GM12875 (cell line): ENCODE measurements around the gene RIPK4.

Experiments used
- H3K4me3 ChIP-seq: one replicate; pipeline ENCODE4 v1.5.1; 2011; ENCODE audit warnings: low read depth, low read length, control low read depth
- TF ChIP-seq, protein P1 (sequence below): IDR thresholded peaks from 2 replicates; pipeline ENCODE4 v1.5.1; 2011; ENCODE audit warnings: low read depth, mild to moderate bottlenecking, control low read depth, inconsistent platforms, low read length, moderate library complexity, borderline replicate concordance; ENCODE audit not compliant: insufficient read depth

The RIPK4 gene

DNA sequence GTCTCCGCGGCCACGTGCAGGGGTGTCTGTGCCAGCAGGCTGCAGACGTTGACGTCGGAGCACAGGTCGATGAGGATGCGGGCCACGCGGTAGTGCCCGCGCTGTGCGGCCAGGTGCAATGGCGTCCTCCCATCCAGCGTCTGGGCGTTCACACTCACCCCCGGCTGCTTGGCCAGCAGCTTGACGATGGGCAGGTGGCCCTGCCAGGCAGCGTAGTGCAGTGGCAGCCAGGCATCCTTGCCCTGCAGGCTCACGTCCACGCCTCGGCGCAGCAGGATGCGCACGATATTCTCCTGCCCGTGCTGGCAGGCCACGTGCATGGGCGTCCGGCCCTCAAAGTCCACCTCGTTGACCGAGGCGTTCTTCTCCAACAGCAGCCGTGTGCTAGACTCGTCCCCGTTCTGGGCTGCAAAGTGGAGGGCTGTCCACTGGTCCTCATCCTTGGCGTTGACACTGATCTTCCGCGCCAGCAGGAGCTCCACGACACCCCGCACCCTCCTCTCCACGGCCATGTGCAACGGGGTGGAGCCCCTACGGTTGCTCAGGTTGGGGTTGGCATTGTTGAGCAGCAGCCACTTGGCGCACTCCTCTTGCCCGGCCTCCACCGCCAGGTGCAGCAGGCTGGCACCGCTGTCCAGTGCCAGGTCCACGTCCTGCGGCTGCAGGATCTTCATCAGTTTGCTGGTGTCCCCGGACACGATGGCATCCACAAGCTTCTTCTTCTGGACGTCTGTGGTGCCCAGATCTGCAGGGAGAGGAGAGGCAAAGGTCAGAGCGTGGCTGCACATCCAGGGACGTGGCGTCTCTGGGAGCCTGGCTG lies 25.4 kb downstream of the RIPK4 start:
- no peak overlapping the region for H3K4me3 ChIP-seq
- TF ChIP-seq, protein P1, sequence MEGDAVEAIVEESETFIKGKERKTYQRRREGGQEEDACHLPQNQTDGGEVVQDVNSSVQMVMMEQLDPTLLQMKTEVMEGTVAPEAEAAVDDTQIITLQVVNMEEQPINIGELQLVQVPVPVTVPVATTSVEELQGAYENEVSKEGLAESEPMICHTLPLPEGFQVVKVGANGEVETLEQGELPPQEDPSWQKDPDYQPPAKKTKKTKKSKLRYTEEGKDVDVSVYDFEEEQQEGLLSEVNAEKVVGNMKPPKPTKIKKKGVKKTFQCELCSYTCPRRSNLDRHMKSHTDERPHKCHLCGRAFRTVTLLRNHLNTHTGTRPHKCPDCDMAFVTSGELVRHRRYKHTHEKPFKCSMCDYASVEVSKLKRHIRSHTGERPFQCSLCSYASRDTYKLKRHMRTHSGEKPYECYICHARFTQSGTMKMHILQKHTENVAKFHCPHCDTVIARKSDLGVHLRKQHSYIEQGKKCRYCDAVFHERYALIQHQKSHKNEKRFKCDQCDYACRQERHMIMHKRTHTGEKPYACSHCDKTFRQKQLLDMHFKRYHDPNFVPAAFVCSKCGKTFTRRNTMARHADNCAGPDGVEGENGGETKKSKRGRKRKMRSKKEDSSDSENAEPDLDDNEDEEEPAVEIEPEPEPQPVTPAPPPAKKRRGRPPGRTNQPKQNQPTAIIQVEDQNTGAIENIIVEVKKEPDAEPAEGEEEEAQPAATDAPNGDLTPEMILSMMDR, result no peak

DNA sequence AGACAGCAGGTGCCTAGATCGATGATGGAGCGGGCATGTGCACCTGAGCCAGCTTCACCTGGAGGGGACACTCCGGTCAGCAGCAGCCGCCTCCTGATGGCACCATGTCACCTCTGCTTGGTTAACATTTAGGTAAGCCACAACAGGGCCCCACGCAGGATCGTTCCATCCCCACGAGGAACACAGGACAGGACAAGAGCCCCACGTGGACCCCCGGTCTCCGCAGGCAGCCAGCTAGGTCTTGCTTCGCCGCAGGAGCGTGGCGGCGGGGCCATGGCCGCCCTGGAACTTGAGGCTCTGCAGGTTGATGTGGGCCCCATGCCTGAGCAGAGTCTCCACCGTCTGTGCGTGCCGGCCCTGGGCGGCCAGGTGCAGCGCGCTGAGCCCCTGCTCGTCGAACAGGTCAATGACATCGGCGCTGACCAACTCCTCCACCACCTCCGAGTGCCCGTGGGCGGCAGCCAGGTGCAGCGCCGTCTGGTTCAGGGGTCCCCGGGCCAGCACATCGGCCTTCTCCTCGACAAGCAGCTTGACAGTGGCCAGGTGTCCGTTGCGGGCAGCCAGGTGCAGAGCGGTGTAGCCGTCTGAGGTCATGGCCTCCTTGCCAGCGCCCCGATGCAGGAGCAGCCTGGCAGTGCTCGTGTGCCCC lies 26.1 kb downstream of the RIPK4 start:
- no peak overlapping the region for H3K4me3 ChIP-seq
- TF ChIP-seq, protein P1, result no peak

GRCh38 chr21:41739936-41740335 lies 26.9 kb downstream of the RIPK4 start:
- H3K4me3 ChIP-seq, result no peak overlapping the region

DNA sequence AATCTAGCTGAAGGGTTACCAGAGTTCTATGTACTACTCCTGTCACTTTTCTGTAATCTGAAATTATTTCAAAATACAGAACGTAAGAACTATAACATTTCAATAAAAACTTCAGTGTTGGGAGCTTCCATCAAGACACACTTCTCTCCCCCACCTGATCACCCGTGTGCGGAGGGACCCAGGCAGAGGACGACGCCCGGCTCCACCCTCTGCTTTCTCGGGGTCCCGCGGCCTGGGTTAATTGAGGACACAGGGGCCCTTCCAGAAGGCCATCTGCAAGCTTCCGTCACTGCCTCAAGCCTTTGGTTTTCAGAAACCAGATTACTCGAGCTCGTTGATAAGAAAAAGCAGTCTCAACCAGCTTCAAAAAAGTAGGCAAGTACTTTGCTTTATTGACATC lies 27.8 kb downstream of the RIPK4 start:
- H3K4me3 ChIP-seq, result no peak overlapping the region
- TF ChIP-seq, protein P1, result no peak

More at GRCh38 chr21:41739936-41740335, 26.9 kb downstream of the RIPK4 start:
- TF ChIP-seq, protein P1, result no peak

GRCh38 chr21:41737651-41738324 lies 29.1 kb downstream of the RIPK4 start:
- no peak overlapping the region for H3K4me3 ChIP-seq
- TF ChIP-seq, protein P1, result no peak

GRCh38 chr21:41736423-41736822 lies 30.4 kb downstream of the RIPK4 start:
- H3K4me3 ChIP-seq, result no peak overlapping the region
- TF ChIP-seq, protein P1, result no peak
